Hippocampal formation (tissue), 2 donors: ENCODE data around the gene AHDC1.
A peak's percentile ranks its signal among the peaks of the same experiment; 100 is the strongest.

ENCODE experiments used
- DNase-seq, 2 donors: peaks; one replicate each; lab custom pipeline; 2025; lab: John Stamatoyannopoulos, UW

Gene AHDC1

DNA sequence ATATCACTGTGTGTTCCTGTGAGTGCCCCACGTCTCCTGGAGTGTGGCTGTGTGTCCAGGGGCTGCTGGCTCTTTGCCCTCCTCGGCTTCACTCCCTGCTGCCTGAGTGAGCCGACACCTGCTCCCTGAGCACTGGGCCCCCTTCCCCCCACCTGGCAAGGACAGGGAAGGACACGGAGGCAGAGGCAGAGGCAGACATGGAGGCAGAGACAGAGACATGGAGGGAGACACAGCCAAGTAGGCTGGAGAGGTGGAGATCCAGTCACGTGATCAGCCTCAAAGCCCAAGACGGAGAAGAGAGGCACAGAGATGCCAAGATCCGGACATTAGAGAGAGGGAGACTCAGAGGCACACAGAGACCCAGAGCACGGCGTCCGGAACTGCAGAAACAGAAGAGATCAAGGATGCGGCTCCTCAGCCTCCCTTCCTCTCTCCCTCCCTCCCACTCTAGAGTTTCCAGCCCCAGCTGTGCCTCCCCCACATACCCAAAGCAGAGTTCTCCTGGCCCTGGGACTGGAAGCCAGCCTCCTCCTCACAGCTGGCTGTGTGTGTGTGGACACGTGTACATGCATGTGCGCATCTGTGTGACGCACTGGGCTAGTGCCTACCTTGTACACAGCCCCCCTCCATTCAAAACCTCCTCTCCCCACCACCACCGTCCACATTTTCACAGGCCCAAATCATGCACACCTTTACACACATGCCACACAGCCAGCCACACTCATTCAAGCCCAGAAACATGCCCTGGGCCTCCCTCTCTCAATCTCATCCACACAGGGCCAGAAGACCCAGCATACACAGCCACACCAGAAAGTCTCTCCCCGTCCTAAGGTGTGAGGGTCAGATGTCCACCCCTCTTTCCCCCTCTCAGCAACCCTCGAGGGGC is 74.9 kb downstream of the AHDC1 start:
- peak; percentile 47 to 52 for DNase-seq

DNA sequence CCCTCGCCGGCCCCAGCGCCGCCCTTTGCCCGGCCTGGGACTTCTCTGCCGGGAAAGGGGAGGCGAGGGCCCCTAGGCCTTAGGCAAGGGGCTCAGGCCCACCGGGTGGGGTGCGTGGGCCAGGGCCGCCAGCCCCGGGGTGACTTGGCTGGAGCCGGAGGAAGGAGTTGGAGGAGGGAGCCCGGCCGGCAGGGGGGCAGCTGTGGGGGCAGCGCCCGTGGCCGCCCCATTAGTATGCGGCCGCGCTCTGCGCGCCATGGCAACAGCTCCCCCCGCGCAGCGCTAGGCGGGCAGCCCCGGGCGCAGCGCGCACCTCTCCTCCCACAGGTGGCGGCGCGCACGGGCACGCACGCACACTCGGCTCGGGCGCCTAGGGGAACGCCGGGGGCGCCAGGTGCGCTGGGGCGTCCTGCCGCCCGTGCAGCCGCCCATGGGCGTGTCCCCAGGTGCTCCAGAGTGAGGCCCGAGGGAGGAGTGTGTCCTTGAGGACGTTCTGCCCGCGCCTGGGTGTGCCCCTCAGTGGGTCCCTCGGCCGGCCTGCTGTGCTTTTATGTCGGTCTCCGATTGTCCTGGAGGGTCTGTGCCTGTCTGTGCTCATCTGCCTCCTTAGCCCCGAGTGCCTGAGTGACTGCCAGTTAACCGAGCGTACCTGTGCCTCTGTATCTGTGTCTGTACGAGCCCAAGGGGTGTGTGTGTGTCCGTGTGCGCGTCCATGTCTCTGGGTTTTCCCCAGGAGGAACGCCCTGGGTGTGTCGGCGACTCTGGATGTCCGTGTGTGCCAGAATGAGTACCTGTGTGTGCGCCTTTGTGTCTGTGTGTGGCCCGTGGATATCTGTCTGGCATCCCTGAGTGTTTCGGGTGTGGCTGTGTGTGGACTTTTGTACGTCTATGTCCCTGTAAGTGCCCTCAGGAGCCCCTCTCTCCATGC is 75.8 kb downstream of the AHDC1 start:
- peak; percentile 33 to 38 for DNase-seq

DNA sequence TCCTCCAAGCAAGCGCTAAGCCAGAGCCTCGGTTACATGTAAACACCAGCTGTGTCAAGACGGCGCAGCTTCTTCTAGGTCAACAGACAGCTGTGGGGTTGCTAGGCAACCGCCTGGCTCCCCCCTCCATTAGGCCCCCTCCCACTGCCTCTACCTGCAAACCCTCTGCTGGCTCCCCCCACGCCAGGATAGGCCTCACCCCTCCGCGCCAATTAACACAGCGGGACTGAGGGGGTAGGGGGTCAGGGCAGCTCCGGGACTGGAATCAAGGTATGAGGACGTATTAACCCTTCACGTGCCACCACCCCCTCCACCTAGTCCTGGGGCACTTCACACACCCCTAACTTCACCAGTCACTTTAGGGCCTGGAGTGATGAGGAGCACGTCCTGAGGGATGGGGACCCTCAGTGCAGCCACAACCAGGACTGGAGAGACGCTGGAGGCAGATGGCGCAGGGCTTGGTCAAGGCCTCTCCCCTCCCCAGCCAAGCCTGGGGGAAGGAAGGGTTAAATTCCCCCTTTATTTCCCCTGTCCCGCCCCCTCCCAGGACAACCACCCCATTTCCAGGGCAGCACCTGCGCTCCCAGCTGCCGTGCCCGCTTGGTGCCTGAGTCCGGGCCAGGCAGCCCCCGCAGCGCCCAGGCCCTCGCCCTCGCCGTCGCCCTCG is 76.6 kb downstream of the AHDC1 start:
- DNase-seq = no peak

DNA sequence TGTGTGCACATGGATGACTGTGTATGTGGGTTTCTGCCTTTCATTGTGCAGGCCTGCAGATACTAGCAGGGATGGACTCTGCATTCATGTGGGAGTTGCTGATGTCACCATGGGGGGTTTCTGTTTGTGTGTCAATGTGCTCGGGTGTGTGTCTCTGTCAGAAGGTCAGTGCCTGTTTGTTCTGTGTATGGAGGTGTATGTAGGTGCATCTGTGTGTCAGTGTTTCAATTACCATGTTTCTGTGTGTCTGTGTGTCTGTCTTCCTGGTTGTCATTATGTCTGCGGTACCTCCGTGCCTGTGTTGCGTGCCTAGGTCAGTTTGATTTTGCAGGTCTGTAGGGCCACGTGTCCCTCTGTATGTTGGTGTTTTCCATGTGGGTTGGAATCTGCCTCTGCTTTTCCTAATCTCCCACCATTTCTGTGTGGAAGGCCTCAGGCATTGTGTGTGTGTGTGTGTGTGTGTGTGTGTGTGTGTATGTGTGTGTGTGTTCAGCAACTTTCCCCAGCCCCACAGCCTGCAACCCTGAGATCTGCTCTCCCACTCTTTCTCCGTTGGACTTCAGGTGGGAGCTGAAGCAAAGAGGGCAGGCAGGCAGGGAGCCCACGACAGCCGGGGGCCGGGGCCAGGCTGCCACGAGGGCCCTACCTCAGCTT is 77.2 kb downstream of the AHDC1 start:
- peak in 1 of 2 donors; percentile 32 for DNase-seq

DNA sequence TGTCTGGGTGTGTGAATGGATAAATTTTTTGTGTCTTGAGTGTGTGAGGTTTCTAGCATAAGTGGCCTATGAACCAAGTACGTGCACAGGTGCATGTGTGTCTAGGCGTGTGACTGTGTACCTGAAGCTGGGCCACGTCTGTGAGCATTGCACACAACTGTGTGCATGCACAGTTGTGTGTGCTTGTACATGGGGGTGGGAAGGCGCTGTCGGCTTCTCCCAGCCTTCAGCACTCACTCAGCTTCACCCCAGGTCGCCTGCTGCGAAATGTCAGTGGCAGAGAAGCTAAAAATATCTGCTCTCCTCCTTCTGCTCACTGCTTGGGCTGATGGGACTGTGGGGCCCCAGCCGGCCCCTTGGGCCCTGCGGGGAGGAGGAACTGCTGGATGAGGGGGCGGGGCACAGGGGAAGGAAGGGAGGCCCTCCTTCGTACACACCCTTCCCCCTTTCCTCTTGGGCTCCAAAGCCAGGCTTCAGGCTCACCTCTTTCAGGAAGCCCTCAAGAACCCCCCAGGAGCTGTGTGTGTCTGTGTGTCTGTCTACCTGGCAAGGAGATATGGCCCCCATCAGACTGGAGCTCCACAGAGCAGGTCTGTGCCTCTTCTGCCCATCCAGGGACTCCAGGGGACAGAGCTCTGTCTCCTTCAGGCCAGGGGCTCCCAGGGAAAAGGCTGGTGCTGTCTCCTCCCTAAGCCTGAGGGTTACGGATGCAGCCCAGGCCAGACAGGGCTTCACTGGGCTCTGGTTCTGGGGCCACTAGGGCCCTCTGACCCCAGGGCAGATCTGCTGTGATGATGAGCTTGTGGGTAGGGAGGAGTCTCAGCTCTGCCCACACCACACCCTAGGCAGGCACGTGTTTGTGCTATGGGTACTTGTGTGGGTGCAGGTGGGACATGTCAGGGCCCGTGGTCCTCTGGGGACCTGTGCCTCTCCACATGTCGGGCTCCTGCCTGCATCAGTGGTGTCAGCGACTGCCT is 78.4 kb downstream of the AHDC1 start:
- DNase-seq = peak in 1 of 2 donors; percentile 44

DNA sequence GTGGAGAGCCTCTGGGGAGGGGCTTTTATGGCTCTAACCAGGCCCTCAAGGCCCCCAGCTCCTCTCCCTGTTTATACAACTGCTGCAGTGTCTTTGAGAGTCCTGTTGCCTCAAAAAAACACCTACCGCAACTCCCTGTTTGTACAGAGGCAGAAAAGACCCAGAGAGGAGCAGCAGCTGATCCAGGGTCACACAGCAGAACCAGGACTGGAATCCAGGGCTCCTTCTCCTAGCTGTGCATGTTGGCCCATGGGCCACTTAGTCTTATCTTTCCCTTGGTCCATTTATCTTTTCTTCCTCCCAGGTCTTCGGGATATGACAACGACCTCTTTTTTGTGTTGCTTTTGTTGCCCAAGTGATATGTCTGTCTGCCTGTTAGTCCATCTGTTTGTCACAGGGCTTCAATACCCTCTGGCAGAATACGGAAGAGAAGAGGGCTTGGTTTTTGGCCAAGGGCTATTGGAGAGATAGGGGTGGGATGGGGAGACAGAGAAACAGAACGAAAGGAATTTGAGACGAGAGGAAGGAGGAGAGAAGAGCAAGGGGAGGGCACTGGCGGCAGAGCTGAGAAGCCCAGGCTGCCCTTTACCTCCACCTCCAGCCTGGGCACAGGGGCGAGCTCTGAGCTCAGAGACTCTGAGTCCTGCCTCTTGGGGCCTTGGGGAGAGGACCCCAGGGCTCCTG is 80.5 kb downstream of the AHDC1 start:
- DNase-seq = no peak

DNA sequence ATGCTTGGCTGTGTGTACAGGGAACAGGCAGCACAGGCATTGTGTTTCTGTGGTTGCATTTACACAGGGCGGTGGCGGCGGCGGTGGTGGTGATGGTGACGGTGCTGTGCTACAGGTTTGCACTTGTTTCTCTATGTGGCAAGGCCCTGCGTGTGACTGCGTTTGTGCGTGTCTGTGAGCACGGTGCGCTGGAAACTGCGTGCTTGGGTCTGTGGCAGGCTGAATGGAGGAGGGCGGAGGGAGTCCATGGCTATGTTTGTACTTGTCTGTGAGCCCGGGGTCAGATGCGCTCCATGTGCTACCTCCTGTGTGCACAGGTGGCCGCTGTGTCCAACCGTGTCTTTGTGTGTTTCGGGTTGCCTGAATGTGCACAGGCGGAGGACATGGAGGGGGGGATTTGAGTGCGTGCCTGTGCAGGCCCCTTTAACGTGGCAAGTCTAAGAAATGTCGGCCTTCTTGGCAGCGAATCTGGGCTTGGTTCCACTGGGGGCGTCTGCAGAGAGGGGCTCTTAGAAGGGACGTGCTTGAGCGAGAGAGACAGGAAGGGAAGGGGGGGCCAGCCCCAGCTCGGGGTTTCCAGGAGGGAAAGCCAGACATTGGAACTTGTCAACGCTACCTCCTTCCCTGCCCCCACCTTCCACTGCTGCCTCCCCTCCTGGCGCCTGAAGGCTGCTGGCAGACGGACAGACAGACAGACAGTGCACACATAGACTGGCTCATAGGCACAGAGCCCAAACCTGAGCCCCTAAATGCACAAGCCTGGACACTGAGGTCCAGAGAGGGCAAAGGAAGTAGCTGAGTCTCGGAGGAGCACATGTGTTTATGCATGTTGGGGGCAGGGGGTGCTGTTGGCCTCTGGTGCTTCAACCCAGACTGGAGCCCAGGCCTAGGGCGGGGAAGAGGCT is 81.3 kb downstream of the AHDC1 start:
- peak in 1 of 2 donors; percentile 60 for DNase-seq

DNA sequence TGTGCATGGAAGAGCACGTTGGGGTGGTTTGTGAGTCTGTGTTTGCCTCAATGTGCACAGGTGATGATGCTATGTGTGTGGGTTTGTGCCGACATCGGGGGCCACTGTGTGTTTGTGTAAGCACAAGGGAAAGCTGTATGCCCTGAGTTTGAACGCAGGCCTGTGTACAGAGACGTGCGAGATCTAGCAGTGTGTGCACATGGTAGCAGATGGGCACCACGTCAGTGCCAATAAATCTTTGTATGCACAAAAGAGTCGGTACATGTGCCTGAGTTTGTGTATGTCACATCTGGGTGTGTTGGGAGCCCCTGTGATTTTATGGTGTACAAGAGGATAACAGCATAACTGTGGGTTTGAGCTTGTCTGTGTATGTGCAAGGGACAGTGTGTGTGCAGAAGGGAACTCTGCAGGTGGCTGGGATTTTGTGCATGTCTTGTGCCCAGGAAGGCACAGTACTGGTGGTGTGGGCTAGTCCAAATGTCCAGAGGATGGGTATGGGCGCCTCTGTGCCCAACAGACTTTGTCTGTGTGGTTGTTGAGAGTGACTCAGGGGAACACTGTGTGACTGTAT is 82.0 kb downstream of the AHDC1 start:
- no peak for DNase-seq

DNA sequence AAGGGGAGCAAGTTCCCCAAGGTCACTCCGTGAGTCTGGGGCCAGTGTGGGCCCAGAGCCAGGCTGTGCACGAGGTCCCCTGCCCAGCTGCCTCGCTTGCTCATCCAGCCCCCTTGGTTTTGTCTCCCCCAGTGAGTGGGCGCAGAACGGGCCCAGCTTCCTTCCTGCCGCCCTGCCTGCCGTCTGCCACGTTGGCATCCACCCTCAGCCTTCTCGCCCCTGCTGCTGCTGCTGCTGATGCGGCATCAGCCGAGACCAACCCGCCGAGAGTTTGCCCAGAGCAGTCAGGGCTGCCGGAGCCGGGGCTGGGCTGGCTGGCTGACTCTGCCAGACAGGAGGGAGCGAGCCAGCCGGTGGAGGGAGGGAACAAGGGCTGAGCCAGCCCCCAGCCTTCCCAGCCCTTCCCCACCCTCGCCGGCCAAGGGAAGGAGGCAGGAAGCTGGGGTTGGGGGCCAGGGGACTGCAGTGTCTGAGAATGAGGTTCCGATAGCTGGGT is 82.6 kb downstream of the AHDC1 start:
- peak in 1 of 2 donors; percentile 56 for DNase-seq

DNA sequence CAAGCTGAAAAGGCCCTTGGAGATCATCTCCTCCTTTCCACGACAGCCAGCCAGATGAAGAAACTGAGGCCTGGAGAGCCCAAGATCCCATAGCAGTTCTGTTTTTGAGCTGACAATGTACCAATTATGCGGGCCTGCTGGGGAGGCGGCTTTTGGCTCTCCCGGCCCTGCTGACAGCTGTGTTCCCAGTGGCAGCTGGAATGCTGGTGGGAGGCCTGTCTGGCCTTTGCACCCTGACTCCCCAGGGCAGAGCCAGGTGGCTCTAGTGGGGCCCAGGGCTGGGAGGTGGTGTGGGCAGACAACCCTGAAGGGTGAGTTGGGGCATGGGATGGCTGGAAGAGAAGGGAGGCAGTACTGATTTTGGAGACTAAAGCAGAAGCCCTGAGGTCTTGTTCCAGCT is 83.3 kb downstream of the AHDC1 start:
- DNase-seq = peak; percentile 29 to 45

DNA sequence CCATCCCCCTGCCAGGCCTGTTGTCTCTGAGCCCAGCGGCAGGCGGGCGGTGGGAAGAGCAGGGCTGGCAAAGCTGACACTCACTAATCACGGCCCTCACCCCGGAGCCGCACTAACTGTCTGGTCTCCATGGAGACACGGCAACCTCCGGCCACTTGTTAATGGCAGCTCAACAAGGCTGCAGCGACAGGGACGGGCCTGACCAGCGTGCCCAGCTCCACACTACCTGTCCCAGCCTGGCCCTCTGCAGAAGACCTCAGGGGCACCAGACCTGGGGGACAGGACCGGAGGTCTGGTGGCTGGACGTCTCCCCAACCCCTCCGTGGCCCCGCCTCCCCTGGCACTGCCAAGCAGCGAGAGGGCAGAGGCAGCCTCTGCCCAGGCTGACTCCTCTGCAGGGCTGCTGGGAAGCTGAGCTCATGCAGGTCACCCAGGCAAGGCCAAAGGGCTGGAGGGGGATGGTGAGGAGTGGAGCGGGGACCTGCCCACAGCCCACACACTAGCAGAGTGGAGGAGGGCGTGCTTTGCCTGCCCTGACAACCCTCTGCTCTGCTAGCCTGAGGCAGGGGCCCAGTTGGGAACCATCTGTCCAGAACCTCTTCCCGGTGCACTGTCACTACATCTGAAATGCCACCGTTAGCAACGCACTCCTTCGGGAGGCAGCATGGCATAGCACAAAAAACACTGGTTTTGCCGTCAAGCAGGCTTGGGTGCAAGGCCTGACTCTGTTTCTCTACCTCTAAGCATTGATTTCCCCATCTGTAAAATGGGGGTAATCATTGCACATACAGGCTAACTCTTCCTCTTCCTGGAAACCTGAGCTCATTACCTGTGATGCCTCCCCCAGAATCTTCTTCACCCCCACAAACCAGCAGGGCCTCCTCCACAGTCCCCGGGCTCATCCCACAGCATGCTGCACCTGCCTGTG is 84.3 kb downstream of the AHDC1 start:
- DNase-seq = peak in 1 of 2 donors; percentile 71

DNA sequence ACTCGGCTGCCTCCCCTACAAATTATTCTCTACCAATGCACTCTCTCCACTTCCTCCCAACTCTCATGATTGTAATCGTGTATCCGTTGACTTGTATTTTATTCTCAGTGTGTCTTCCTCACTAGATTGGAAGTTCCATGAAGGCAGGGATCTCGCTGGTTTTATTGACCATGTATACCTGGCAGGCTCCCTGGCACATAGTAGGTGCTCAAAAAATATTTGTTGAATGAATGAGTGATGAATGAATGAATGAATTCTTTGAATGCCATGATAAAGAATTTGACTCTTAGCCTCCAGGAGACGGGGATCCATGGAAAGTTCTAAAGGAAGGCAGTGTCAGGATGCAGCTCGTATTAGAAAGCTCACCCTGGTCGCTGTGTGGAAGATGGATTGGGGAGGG is 85.1 kb downstream of the AHDC1 start:
- DNase-seq = no peak

DNA sequence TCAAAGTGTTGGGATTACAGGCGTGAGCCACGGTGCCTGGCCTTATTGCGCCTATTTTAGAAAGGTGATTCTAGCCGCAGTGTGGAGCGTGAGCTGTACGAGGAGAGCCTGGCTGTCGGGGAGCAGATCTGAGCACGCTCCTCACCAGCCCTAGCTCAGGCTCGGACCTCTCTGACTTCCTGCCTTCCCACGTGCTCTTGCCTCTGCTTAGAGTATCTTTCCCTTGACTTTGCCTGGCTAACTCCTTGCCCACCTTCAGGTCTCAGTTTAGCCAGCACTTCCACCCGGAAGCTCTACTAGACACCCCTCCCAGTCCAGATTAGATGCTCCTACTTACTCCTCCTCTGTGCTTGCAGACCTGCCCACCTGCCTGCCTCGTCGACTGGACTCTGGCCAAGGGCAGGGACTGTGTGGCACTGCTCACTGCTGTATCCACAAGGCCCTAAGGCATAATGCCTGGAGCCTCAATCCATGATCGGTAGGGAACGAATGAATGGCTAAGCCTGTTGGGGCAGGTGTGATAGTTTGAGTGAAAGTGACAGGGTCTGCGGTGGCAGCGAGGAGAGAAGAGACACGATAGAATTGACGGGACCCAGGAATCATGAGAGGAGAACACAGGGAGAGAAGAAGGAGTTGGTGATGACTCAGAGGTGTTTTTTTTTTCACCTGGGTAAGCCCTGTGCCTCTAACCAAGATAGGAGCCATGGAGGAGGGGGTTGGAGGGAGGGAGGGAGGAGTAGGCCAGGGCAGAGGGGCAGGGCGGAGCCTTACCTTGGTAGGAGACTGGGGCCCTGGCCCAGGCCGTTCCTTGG is 85.8 kb downstream of the AHDC1 start:
- DNase-seq = no peak

DNA sequence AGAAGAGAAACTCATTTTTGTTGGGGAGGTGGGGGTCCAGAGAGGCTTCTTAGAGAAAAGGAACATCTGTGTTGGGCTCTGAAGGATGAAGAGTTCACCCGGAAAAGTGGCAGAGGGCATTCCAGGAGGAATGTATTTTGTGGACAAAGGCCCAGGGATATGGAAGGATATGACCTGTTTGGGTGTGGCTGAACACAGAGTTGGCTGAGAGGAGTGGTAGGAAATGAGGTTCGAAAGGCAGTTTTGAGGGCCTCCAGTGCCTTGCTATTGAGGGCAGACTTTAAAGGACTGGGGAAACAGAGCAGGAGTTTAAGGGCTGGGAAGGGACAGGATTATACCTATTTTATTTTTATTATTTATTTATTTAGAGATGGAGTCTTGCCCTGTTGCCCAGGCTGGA is 86.6 kb downstream of the AHDC1 start:
- no peak for DNase-seq

DNA sequence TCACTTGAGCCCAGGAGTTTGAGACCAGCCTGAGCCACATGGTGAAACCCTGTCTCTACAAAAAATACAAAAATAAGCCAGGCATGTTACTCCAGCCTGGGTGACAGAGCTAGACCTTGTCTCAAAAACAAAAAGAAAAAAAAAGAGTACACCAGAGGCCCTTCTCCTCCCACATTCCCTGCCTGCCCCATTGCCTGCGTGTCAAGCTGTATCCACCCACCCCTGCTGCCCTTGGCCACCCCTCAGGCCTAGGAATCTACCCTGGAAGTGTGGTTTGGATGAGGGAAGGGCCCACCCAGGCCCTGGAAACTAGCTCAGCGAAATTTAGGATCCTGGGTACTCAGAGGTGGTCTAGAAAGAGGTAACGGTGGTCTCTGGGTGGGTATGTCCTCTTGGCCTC is 88.3 kb downstream of the AHDC1 start:
- no peak for DNase-seq

DNA sequence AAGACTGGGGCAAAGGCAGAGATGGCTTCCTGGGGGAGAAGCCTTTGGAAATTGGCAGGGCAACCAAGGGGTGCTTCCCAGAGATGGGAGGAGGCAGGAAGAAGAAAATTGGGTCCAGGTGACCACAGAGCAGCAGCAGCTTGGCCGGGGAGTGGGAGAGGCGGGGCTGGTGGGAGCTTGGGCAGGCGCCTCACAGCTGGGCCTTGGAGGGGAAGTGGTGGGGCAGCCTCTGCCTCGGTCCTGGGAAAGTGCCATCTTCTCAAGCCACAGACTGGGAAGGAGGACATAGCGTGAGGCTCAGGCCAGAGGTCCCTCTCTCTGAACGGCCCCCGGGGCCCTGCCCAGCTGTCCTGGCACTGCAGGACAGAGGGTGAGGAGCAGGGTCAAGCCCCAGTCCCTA is 90.0 kb downstream of the AHDC1 start:
- DNase-seq = no peak
